ENCODE results near the gene TRIM71.

Gene TRIM71

DNA sequence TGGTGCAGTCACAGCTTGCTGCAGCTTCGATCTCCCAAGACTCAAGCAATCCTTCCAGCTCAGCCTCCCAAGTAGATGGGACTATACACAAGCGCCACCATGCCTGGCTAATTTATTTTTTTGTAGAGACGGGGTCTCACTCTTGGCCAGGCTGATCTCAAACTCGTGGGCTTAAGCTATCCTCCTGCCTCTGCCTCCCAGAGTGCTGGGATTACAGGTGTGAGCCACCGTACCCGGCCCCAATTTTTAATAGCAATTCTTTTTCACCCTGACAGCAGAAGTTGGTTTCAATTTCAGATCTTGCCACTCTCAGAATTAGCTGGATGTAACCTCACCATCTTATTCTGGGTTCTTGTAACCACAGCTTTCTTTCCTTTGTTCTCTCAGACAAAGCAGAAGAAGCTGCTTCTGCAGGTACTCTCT, 64.8 kb downstream of the TRIM71 start:
- TF ChIP-seq POLR2AphosphoS5 (IDR thresholded peaks at IDR 0.05; ENCODE audit: low read depth, low read length) (no peak), POU2F2 (IDR thresholded peaks at IDR 0.05; ENCODE audit: low read depth, low read length) (no peak), SPI1 (IDR thresholded peaks at IDR 0.05; ENCODE audit: low read depth, low read length) (no peak), TAF1 (IDR thresholded peaks at IDR 0.05; ENCODE audit: low read depth, low read length) (no peak), POLR2A (IDR thresholded peaks at IDR 0.05; ENCODE audit: low read depth, low read length) (no peak), PAX5 (IDR thresholded peaks at IDR 0.05; ENCODE audit: insufficient read depth, low read length, severe bottlenecking) (no peak)
- peak; percentile 82 for FAIRE-seq
- DNase-seq (ENCODE audit: insufficient read length, low spot score), result no peak

DNA sequence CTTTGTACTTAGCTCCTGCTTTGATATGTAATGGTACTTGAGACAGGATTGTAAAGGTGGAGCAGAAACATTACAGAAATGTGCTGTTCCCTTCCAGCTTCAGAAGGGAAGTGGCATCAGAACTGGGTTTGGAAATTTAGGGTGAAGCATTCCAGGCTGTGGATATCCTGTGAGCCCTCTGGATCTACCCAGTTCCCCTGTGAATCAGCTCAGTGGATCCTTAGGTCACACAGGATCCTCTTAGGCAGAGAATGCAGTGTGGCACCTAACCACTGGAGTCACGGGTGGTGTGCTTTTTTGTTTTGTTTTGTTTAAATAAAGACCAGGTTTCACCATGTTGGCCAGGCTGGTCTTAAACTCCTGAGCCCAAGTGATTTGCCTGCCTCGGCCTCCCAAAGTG, 66.0 kb downstream of the TRIM71 start:
- TF ChIP-seq PAX5 (IDR thresholded peaks at IDR 0.05; ENCODE audit: insufficient read depth, low read length, severe bottlenecking), result no peak
- TF ChIP-seq POLR2A (IDR thresholded peaks at IDR 0.05; ENCODE audit: low read depth, low read length), result no peak
- no peak for TF ChIP-seq POU2F2 (IDR thresholded peaks at IDR 0.05; ENCODE audit: low read depth, low read length)
- no peak for TF ChIP-seq SPI1 (IDR thresholded peaks at IDR 0.05; ENCODE audit: low read depth, low read length)
- no peak for TF ChIP-seq TAF1 (IDR thresholded peaks at IDR 0.05; ENCODE audit: low read depth, low read length)
- no peak for TF ChIP-seq POLR2AphosphoS5 (IDR thresholded peaks at IDR 0.05; ENCODE audit: low read depth, low read length)
- DNase-seq (ENCODE audit: insufficient read length, low spot score), result no peak
- FAIRE-seq, result peak; percentile 20

DNA sequence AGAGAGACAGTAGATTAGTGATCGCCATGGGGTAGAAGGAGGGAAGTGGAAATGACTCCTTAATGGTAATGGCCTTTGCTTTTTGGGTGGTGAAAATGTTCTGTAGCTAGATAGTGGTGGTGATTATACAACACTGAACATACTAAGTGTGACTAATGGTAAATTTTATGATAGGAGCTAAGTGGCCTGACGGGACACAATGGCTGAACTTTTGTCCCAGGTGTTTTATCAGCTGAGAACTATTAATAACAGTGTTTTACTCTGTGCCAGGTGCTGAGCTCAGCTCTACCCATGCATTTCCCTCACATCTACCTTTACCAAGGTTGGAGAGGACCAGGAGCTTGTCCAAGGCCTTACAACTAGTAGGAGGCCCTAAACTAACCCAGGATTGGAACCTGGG, 66.8 kb downstream of the TRIM71 start:
- no peak for FAIRE-seq
- TF ChIP-seq PAX5 (IDR thresholded peaks at IDR 0.05; ENCODE audit: insufficient read depth, low read length, severe bottlenecking) (no peak), SPI1 (IDR thresholded peaks at IDR 0.05; ENCODE audit: low read depth, low read length) (no peak), TAF1 (IDR thresholded peaks at IDR 0.05; ENCODE audit: low read depth, low read length) (no peak), POU2F2 (IDR thresholded peaks at IDR 0.05; ENCODE audit: low read depth, low read length) (no peak), POLR2A (IDR thresholded peaks at IDR 0.05; ENCODE audit: low read depth, low read length) (no peak), POLR2AphosphoS5 (IDR thresholded peaks at IDR 0.05; ENCODE audit: low read depth, low read length) (no peak)
- no peak for DNase-seq (ENCODE audit: insufficient read length, low spot score)

DNA sequence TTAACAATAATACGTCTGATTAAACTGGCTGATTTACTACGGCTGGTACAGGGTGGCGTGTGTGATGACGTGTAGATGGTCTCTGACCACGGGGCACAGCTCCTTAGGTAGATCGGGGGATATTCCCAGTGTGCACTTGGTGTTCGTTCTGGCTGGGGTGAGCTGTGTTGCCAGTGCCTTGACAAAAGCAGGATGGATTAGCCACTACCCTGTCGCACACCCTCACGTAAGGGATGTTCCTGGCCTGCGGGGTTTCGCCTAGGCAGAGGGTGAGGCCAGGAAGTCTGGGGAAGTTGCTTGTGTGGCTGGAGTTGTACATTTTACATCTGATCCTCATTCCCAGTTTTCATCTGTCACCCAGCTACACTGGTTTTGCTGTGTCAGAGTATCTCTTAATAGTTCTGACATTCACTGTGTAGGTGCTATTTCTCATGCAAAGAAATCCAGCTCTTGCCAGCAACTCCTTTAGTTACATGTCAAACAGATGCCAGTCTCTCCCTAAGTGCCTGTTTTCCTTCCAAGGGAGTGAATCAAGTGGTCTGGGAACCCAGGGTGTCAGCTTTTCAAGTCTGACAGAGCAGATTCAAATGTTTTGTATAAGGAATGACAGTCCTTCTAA, 67.6 kb downstream of the TRIM71 start:
- no peak for FAIRE-seq
- TF ChIP-seq SPI1 (IDR thresholded peaks at IDR 0.05; ENCODE audit: low read depth, low read length) (no peak), POLR2AphosphoS5 (IDR thresholded peaks at IDR 0.05; ENCODE audit: low read depth, low read length) (no peak), PAX5 (IDR thresholded peaks at IDR 0.05; ENCODE audit: insufficient read depth, low read length, severe bottlenecking) (no peak), TAF1 (IDR thresholded peaks at IDR 0.05; ENCODE audit: low read depth, low read length) (no peak), POLR2A (IDR thresholded peaks at IDR 0.05; ENCODE audit: low read depth, low read length) (no peak), POU2F2 (IDR thresholded peaks at IDR 0.05; ENCODE audit: low read depth, low read length) (no peak)
- DNase-seq (ENCODE audit: insufficient read length, low spot score), result no peak

DNA sequence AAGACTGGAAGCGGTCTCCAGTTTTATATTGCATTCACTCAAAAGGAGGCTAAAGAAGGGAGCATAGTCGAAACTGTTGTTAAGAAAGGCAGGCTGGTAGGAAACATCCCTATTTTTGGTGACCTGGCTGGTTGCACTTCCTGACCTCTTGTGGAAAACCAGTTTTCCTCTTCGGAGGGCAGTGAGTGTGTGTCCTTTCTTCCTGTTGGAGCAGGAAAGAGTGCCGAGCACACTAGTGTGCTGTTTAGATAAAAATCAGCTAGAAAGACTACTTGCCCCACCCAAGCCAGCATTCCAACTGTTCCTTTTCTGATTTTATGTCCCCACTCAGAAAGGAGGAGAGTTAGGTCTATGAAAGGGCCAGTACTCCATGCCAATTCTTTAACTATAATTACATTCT, 68.5 kb downstream of the TRIM71 start:
- no peak for FAIRE-seq
- no peak for TF ChIP-seq POLR2A (IDR thresholded peaks at IDR 0.05; ENCODE audit: low read depth, low read length)
- TF ChIP-seq TAF1 (IDR thresholded peaks at IDR 0.05; ENCODE audit: low read depth, low read length), result no peak
- no peak for TF ChIP-seq PAX5 (IDR thresholded peaks at IDR 0.05; ENCODE audit: insufficient read depth, low read length, severe bottlenecking)
- TF ChIP-seq POLR2AphosphoS5 (IDR thresholded peaks at IDR 0.05; ENCODE audit: low read depth, low read length), result no peak
- no peak for TF ChIP-seq SPI1 (IDR thresholded peaks at IDR 0.05; ENCODE audit: low read depth, low read length)
- no peak for TF ChIP-seq POU2F2 (IDR thresholded peaks at IDR 0.05; ENCODE audit: low read depth, low read length)
- no peak for DNase-seq (ENCODE audit: insufficient read length, low spot score)

DNA sequence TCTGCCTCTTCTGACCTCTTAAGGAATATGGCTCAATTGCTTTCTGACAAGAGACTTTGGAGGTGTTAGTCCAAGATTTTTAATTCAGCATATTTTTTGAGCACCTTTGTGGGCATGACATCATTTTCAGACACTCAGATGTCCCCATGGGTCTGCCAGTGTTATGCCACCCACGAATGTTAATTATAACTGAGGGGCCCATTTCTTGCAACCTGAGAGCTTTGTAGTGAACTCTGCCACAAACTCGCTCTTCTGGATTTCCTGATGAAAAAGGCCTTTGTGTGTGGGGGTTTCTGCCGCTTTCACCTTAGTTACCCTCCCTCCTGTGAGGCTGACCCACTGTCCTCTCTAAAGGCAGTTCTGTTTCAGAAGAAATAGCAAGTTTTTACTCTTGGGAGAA, 69.1 kb downstream of the TRIM71 start:
- DNase-seq (ENCODE audit: insufficient read length, low spot score) (no peak), FAIRE-seq (no peak)
- TF ChIP-seq TAF1 (IDR thresholded peaks at IDR 0.05; ENCODE audit: low read depth, low read length), result no peak
- no peak for TF ChIP-seq PAX5 (IDR thresholded peaks at IDR 0.05; ENCODE audit: insufficient read depth, low read length, severe bottlenecking)
- no peak for TF ChIP-seq POU2F2 (IDR thresholded peaks at IDR 0.05; ENCODE audit: low read depth, low read length)
- no peak for TF ChIP-seq POLR2AphosphoS5 (IDR thresholded peaks at IDR 0.05; ENCODE audit: low read depth, low read length)
- no peak for TF ChIP-seq POLR2A (IDR thresholded peaks at IDR 0.05; ENCODE audit: low read depth, low read length)
- TF ChIP-seq SPI1 (IDR thresholded peaks at IDR 0.05; ENCODE audit: low read depth, low read length), result no peak

DNA sequence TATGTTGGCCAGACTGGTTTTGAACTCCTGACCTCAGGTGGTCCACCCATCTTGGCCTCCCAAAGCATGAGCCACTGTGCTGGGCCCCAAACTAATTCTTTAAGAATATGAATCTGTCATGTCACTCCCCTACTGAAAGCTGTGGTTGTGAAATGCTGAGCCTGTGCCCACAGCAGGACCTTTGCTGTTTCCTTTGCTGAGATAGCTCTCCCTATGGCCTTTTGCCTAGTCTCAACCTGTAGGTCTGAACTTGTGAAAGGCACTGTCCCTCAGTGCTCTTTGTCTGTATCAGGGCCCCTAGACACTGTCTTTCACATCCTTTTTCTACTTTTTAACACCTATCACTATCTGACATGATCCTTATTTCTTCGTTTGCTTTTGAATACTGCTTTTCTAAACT, 70.9 kb downstream of the TRIM71 start:
- TF ChIP-seq SPI1 (IDR thresholded peaks at IDR 0.05; ENCODE audit: low read depth, low read length) (peak; percentile 48), POU2F2 (IDR thresholded peaks at IDR 0.05; ENCODE audit: low read depth, low read length) (no peak)
- DNase-seq (ENCODE audit: insufficient read length, low spot score) (peak; percentile 34), FAIRE-seq (peak; percentile 78)

DNA sequence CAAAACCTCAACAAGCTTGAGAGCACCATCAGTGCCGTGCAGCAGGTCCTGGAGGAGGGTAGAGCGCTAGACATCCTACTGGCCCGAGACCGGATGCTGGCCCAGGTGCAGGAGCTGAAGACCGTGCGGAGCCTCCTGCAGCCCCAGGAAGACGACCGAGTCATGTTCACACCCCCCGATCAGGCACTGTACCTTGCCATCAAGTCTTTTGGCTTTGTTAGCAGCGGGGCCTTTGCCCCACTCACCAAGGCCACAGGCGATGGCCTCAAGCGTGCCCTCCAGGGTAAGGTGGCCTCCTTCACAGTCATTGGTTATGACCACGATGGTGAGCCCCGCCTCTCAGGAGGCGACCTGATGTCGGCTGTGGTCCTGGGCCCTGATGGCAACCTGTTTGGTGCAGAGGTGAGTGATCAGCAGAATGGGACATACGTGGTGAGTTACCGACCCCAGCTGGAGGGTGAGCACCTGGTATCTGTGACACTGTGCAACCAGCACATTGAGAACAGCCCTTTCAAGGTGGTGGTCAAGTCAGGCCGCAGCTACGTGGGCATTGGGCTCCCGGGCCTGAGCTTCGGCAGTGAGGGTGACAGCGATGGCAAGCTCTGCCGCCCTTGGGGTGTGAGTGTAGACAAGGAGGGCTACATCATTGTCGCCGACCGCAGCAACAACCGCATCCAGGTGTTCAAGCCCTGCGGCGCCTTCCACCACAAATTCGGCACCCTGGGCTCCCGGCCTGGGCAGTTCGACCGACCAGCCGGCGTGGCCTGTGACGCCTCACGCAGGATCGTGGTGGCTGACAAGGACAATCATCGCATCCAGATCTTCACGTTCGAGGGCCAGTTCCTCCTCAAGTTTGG, 72.9 kb downstream of the TRIM71 start:
- FAIRE-seq, result no peak

DNA sequence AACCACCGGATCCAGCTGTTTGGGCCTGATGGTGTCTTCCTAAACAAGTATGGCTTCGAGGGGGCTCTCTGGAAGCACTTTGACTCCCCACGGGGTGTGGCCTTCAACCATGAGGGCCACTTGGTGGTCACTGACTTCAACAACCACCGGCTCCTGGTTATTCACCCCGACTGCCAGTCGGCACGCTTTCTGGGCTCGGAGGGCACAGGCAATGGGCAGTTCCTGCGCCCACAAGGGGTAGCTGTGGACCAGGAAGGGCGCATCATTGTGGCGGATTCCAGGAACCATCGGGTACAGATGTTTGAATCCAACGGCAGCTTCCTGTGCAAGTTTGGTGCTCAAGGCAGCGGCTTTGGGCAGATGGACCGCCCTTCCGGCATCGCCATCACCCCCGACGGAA, 73.6 kb downstream of the TRIM71 start:
- FAIRE-seq, result no peak
- no peak for TF ChIP-seq POLR2AphosphoS5 (IDR thresholded peaks at IDR 0.05; ENCODE audit: low read depth, low read length)
- TF ChIP-seq PAX5 (IDR thresholded peaks at IDR 0.05; ENCODE audit: insufficient read depth, low read length, severe bottlenecking), result no peak
- TF ChIP-seq POU2F2 (IDR thresholded peaks at IDR 0.05; ENCODE audit: low read depth, low read length), result no peak
- no peak for TF ChIP-seq POLR2A (IDR thresholded peaks at IDR 0.05; ENCODE audit: low read depth, low read length)
- TF ChIP-seq TAF1 (IDR thresholded peaks at IDR 0.05; ENCODE audit: low read depth, low read length), result no peak
- no peak for TF ChIP-seq SPI1 (IDR thresholded peaks at IDR 0.05; ENCODE audit: low read depth, low read length)

More for the DNA sequence above, 72.9 kb downstream of the TRIM71 start:
- TF ChIP-seq POLR2A (IDR thresholded peaks at IDR 0.05; ENCODE audit: low read depth, low read length), result no peak
- TF ChIP-seq POU2F2 (IDR thresholded peaks at IDR 0.05; ENCODE audit: low read depth, low read length), result no peak
- TF ChIP-seq SPI1 (IDR thresholded peaks at IDR 0.05; ENCODE audit: low read depth, low read length), result no peak
- TF ChIP-seq POLR2AphosphoS5 (IDR thresholded peaks at IDR 0.05; ENCODE audit: low read depth, low read length), result no peak
- TF ChIP-seq PAX5 (IDR thresholded peaks at IDR 0.05; ENCODE audit: insufficient read depth, low read length, severe bottlenecking), result no peak
- no peak for TF ChIP-seq TAF1 (IDR thresholded peaks at IDR 0.05; ENCODE audit: low read depth, low read length)
- no peak for DNase-seq (ENCODE audit: insufficient read length, low spot score)

More for the DNA sequence above, 73.6 kb downstream of the TRIM71 start:
- no peak for DNase-seq (ENCODE audit: insufficient read length, low spot score)
